Measurements from ENCODE around the gene CCT5.
A peak's percentile ranks its signal among the peaks of the same experiment; 100 is the strongest.

GRCh38 chr5:10283927-10284635 lies 34.0 kb downstream of the CCT5 start:
- no peak for TF ChIP-seq TCF7 (IDR thresholded peaks at IDR 0.05; ENCODE audit: borderline replicate concordance)
- peak; percentile 86 to 96 (median 95) for TF ChIP-seq CTCF (IDR thresholded peaks at IDR 0.05 in 2 of 3, conservative IDR thresholded peaks at IDR 0.05 in 1 of 3; ENCODE audit: control insufficient read depth in 2 of 3, extremely low read depth in 1 of 3, insufficient read depth in 1 of 3, low read depth in 3 of 3, low read length in 3 of 3)
- TF ChIP-seq CHD1 (IDR thresholded peaks at IDR 0.05; ENCODE audit: low read depth, low read length): no peak
- TF ChIP-seq POLR2AphosphoS5 (IDR thresholded peaks at IDR 0.05; ENCODE audit: low read length): no peak
- no peak for TF ChIP-seq IRF3 (IDR thresholded peaks at IDR 0.05)
- TF ChIP-seq ZSCAN29 (IDR thresholded peaks at IDR 0.05): no peak
- TF ChIP-seq YBX1 (IDR thresholded peaks at IDR 0.05): no peak

Measured in GM12878 (cell line).